Activated naive CD8-positive, alpha-beta T cell treated with anti-CD3 and anti-CD28 coated beads, Interleukin-2, amount 50 U/mL, for 16 hours (primary cell): ENCODE measurements around the gene LMF2.

Source experiments
- DNase-seq: peaks from one replicate; pipeline ENCODE4 v3.0.0-alpha.2; 2020; ENCODE audit warnings: low read depth, low spot score

The LMF2 gene

GRCh38 chr22:50465066-50465930 is 42.2 kb downstream of the LMF2 start:
- no peak for DNase-seq

GRCh38 chr22:50464451-50464850 is 43.1 kb downstream of the LMF2 start:
- DNase-seq = no peak

GRCh38 chr22:50463188-50463900 is 44.2 kb downstream of the LMF2 start:
- DNase-seq = no peak

GRCh38 chr22:50461979-50462540 is 45.4 kb downstream of the LMF2 start:
- DNase-seq = no peak

- no peak for DNase-seq
Measured at GRCh38 chr22:50461536-50461935, 46.0 kb downstream of the LMF2 start.

- no peak for DNase-seq
Measured at GRCh38 chr22:50460938-50461337, 46.6 kb downstream of the LMF2 start.

GRCh38 chr22:50459496-50460140 is 47.9 kb downstream of the LMF2 start:
- DNase-seq = no peak

GRCh38 chr22:50459016-50459415 is 48.5 kb downstream of the LMF2 start:
- DNase-seq = no peak

- DNase-seq = no peak
Measured at GRCh38 chr22:50456466-50457234, 50.9 kb downstream of the LMF2 start.

GRCh38 chr22:50456026-50456425 is 51.5 kb downstream of the LMF2 start:
- DNase-seq = no peak

GRCh38 chr22:50455201-50455600 is 52.3 kb downstream of the LMF2 start:
- no peak for DNase-seq

GRCh38 chr22:50454556-50455075 is 52.9 kb downstream of the LMF2 start:
- no peak for DNase-seq
